Body of pancreas (tissue), 4 donors: ENCODE results near the gene XRCC5.

Source experiments
- CTCF ChIP-seq, 7 experiments: fragments of 450-650 bp in 4 of 7; fragments of 200-600 bp in 3 of 7; sonication (generic) in 3 of 7; IDR thresholded peaks; one replicate each; pipeline ENCODE4 v1.5.1; 2016 to 2019; ENCODE audit warnings: antibody characterized with exemption in 7 of 7
- POLR2A ChIP-seq, 3 donors: fragments of 450-650 bp; IDR thresholded peaks; one replicate each; pipeline ENCODE4 v1.6.1; 2016; ENCODE audit warnings: antibody characterized with exemption in 3 of 3, mild to moderate bottlenecking in 2 of 3

GRCh38 chr2:216101109-216101508 is 8.0 kb upstream of the XRCC5 start:
- no peak for TF ChIP-seq CTCF (IDR thresholded peaks at IDR 0.05)
- TF ChIP-seq POLR2A (IDR thresholded peaks at IDR 0.05) = no peak
